Measurements from ENCODE around the gene CDIPT.
"Not testable (repeated sequence)": the region's sequence is repeated elsewhere in the genome, so short reads cannot be mapped to it uniquely, and the experiment has no call there.

The CDIPT gene

GRCh38 chr16:29862884-29863668 lies at the start of gene CDIPT:
Gene CDIPT (minus strand): TSS chr16:29863226. CDS start chr16:29862857, 369 bp downstream.
- peak; percentile 94 for DNase-seq

GRCh38 chr16:29912087-29912486 lies 49.1 kb upstream of the CDIPT start:
- DNase-seq, result no peak

GRCh38 chr16:29911676-29912010 lies 48.6 kb upstream of the CDIPT start:
- no peak for DNase-seq

GRCh38 chr16:29910819-29911675 lies 48.0 kb upstream of the CDIPT start:
- DNase-seq, result no peak

- DNase-seq, result not testable (repeated sequence)
Measured at GRCh38 chr16:29909851-29910250, 46.8 kb upstream of the CDIPT start.

- DNase-seq, result no peak
Measured at GRCh38 chr16:29909391-29909790, 46.4 kb upstream of the CDIPT start.

GRCh38 chr16:29908719-29909220 lies 45.7 kb upstream of the CDIPT start:
- DNase-seq, result no peak

- no peak for DNase-seq
Measured at GRCh38 chr16:29907973-29908372, 44.9 kb upstream of the CDIPT start.

GRCh38 chr16:29906520-29907244 lies 43.7 kb upstream of the CDIPT start:
- DNase-seq, result no peak

- DNase-seq, result no peak
Measured at GRCh38 chr16:29905668-29906067, 42.6 kb upstream of the CDIPT start.

- DNase-seq, result no peak
Measured at GRCh38 chr16:29904947-29905346, 41.9 kb upstream of the CDIPT start.

GRCh38 chr16:29903590-29903989 lies 40.6 kb upstream of the CDIPT start:
- DNase-seq, result no peak

GRCh38 chr16:29901607-29901945 lies 38.5 kb upstream of the CDIPT start:
- DNase-seq, result no peak

GRCh38 chr16:29900888-29901606 lies 38.0 kb upstream of the CDIPT start:
- DNase-seq, result no peak

- DNase-seq, result peak; percentile 49
Measured at GRCh38 chr16:29900102-29900887, 37.3 kb upstream of the CDIPT start, which contains the start of gene ASPHD1. Gene ASPHD1 (plus strand): TSS chr16:29900488. CDS start chr16:29900972, 484 bp downstream.

GRCh38 chr16:29899516-29900101 lies 36.6 kb upstream of the CDIPT start, which contains the start of gene SEZ6L2:
Gene SEZ6L2 (minus strand): TSS chr16:29899550. CDS start chr16:29899019, 531 bp downstream.
- no peak for DNase-seq

GRCh38 chr16:29898804-29899515 lies 35.9 kb upstream of the CDIPT start:
- DNase-seq, result no peak

GRCh38 chr16:29898135-29898803 lies 35.2 kb upstream of the CDIPT start:
- no peak for DNase-seq

GRCh38 chr16:29897333-29897732 lies 34.3 kb upstream of the CDIPT start:
- no peak for DNase-seq

- DNase-seq, result no peak
Measured at GRCh38 chr16:29896841-29897240, 33.8 kb upstream of the CDIPT start.

Data from CD4-positive, alpha-beta T cell treated with Interferon gamma for 1 hour (primary cell).